NCI-H2081 (cell line): Measurements from ENCODE around the gene HADHB.
"Not testable (repeated sequence)": the region's sequence is repeated elsewhere in the genome, so short reads cannot be mapped to it uniquely, and the experiment has no call there.

ENCODE experiments used
- DNase-seq, 2 experiments: peaks; one replicate each; lab custom pipeline; 2025; lab: John Stamatoyannopoulos, UW

HADHB gene

GRCh38 chr2:26297061-26297460 is 52.3 kb downstream of the HADHB start:
- DNase-seq, result no peak

- DNase-seq, result no peak
Observed at GRCh38 chr2:26298286-26298637, 53.5 kb downstream of the HADHB start.

- DNase-seq, result no peak
Observed at GRCh38 chr2:26298638-26299393, 54.1 kb downstream of the HADHB start.

GRCh38 chr2:26299471-26300101 is 54.8 kb downstream of the HADHB start:
- no peak for DNase-seq

GRCh38 chr2:26300234-26300925 is 55.6 kb downstream of the HADHB start:
- no peak for DNase-seq

- no peak for DNase-seq
Observed at GRCh38 chr2:26302846-26303245, 58.1 kb downstream of the HADHB start.

- not testable (repeated sequence) for DNase-seq
Observed at GRCh38 chr2:26305094-26305493, 60.4 kb downstream of the HADHB start.

- no peak for DNase-seq
Observed at GRCh38 chr2:26305540-26305939, 60.8 kb downstream of the HADHB start.

GRCh38 chr2:26309921-26310320 is 65.2 kb downstream of the HADHB start:
- DNase-seq, result no peak

GRCh38 chr2:26312471-26312870 is 67.7 kb downstream of the HADHB start:
- DNase-seq, result no peak

- no peak for DNase-seq
Observed at GRCh38 chr2:26313446-26313845, 68.7 kb downstream of the HADHB start.

GRCh38 chr2:26314243-26314642 is 69.5 kb downstream of the HADHB start:
- DNase-seq, result no peak

- no peak for DNase-seq
Observed at GRCh38 chr2:26316041-26316440, 71.3 kb downstream of the HADHB start.

GRCh38 chr2:26316845-26317244 is 72.1 kb downstream of the HADHB start:
- DNase-seq, result no peak

GRCh38 chr2:26317377-26318105 is 72.8 kb downstream of the HADHB start:
- no peak for DNase-seq

GRCh38 chr2:26318950-26319349 is 74.2 kb downstream of the HADHB start:
- DNase-seq, result no peak

- not testable (repeated sequence) for DNase-seq
Observed at GRCh38 chr2:26324479-26324878, 79.7 kb downstream of the HADHB start.

GRCh38 chr2:26324903-26325302 is 80.2 kb downstream of the HADHB start:
- DNase-seq, result no peak

GRCh38 chr2:26325851-26326250 is 81.1 kb downstream of the HADHB start:
- DNase-seq, result no peak

- DNase-seq, result no peak
Observed at GRCh38 chr2:26326514-26326913, 81.8 kb downstream of the HADHB start.

- no peak for DNase-seq
Observed at GRCh38 chr2:26327291-26328272, 82.8 kb downstream of the HADHB start.
